GM12878 (cell line): ENCODE data around the gene CLEC20A. TPM values are rescaled to one million over a fixed set of nuclear protein-coding genes. Genes with fewer than 3 reads are reported as not detected.

Experiments used
- ATAC-seq: fragments of 200-7000 bp; cut with Tn5 transposase; 3 replicates; pipeline ENCODE4 v1.9.1; 2020; ENCODE audit warnings: mild to moderate bottlenecking, moderate library complexity
- BruUV-seq: library from RNA; stranded (reverse); fragments of 400-500 nt; replicated peaks from 2 replicates; lab custom pipeline; 2021; lab: Mats Ljungman, UMichigan
- CTCF ChIA-PET: fragments of 300-600 bp; sonication (Branson Sonifier 250); formaldehyde crosslinking; extraction: SDS; loops from one replicate; lab custom pipeline; 2021; ENCODE audit warnings: inconsistent platforms; lab: Yijun Ruan, JAX
- POLR2A ChIA-PET: fragments of 350-600 bp; formaldehyde crosslinking; extraction: SDS; loops from one replicate; lab custom pipeline; 2021; ENCODE audit warnings: inconsistent platforms; lab: Charles Lee
- RAD21 ChIA-PET: fragments of 300-600 bp; sonication (Branson Sonifier 250); formaldehyde crosslinking; loops from one replicate; lab custom pipeline; 2023; ENCODE audit warnings: antibody characterized with exemption; ENCODE audit not compliant: unreplicated experiment; lab: Charles Lee
- SMC1A ChIA-PET: fragments of 300-600 bp; sonication (Branson Sonifier 250); formaldehyde crosslinking; loops from one replicate; lab custom pipeline; 2023; ENCODE audit not compliant: unreplicated experiment, uncharacterized antibody; lab: Charles Lee
- DNase-seq: peaks from one replicate; pipeline ENCODE4 v3.0.0-alpha.2; 2011; ENCODE audit warnings: low read depth, low spot score
- FAIRE-seq: peaks from 3 replicates; lab custom pipeline; 2011; peaks lifted over from hg19 to GRCh38; lab: Jason Lieb, UNC
- H2AFZ ChIP-seq: 2 replicates; pipeline ENCODE4 v1.6.0; 2011; ENCODE audit warnings: low read depth, low read length, control low read depth; ENCODE audit not compliant: control insufficient read depth
- H3K27ac ChIP-seq: 2 replicates; pipeline ENCODE4 v1.5.1; 2011; ENCODE audit warnings: control low read depth; ENCODE audit not compliant: control insufficient read depth, insufficient read depth
- H3K27me3 ChIP-seq, 2 experiments: replicated peaks in 1 of 2; 2 replicates each; pipeline versions ENCODE4 v1.6.0 to v1.6.1; 2011; ENCODE audit warnings: low read length in 1 of 2; ENCODE audit not compliant: control insufficient read depth in 2 of 2, insufficient read depth in 2 of 2
- H3K36me3 ChIP-seq, 2 experiments: 2 replicates each; pipeline ENCODE4 v1.5.1; 2011; ENCODE audit warnings: low read length in 1 of 2; ENCODE audit not compliant: control insufficient read depth in 2 of 2, insufficient read depth in 2 of 2
- H3K4me1 ChIP-seq: 2 replicates; pipeline ENCODE4 v1.6.1; 2011; ENCODE audit warnings: mild to moderate bottlenecking, low read length, moderate library complexity, mixed read lengths; ENCODE audit not compliant: control insufficient read depth, insufficient read depth
- H3K4me2 ChIP-seq: 2 replicates; pipeline ENCODE4 v1.6.0; 2011; ENCODE audit warnings: control low read depth; ENCODE audit not compliant: control insufficient read depth, insufficient read depth
- H3K4me3 ChIP-seq: fragments of 200-600 bp; sonication (generic); 2 replicates; pipeline ENCODE4 v1.5.1; 2016
- H3K79me2 ChIP-seq: 2 replicates; pipeline ENCODE4 v1.6.0; 2011; ENCODE audit warnings: low read length; ENCODE audit not compliant: control insufficient read depth, insufficient read depth
- H3K9ac ChIP-seq: 2 replicates; pipeline ENCODE4 v1.8.0; 2011; ENCODE audit warnings: low read length, control low read depth, mixed read lengths; ENCODE audit not compliant: control insufficient read depth, insufficient read depth
- H3K9me3 ChIP-seq: replicated peaks from 3 replicates; pipeline ENCODE4 v1.5.1; 2011; ENCODE audit warnings: mild to moderate bottlenecking, low read length; ENCODE audit not compliant: control insufficient read depth, insufficient read depth
- H4K20me1 ChIP-seq: 2 replicates; pipeline ENCODE4 v1.6.0; 2011; ENCODE audit not compliant: control insufficient read depth, insufficient read depth
- CBFB ChIP-seq: IDR thresholded peaks from 2 replicates; pipeline ENCODE4 v1.6.1; 2016; ENCODE audit warnings: antibody characterized with exemption, low read depth
- EP300 ChIP-seq, 2 experiments: fragments of 150-350 bp in 1 of 2; IDR thresholded peaks; 2 replicates each; pipeline ENCODE4 v1.6.1; 2011 to 2012; ENCODE audit warnings: low read depth in 2 of 2, low read length in 2 of 2, borderline replicate concordance in 1 of 2, improper control_type of control experiment in 1 of 2, inconsistent platforms in 1 of 2; ENCODE audit not compliant: control insufficient read depth in 1 of 2
- FOXM1 ChIP-seq: IDR thresholded peaks from 2 replicates; pipeline ENCODE4 v1.6.1; 2012; ENCODE audit warnings: low read depth, mild to moderate bottlenecking, inconsistent platforms, low read length, moderate library complexity
- HDGF ChIP-seq: fragments of 450-650 bp; IDR thresholded peaks from 2 replicates; pipeline ENCODE4 v1.6.1; 2016; ENCODE audit warnings: antibody characterized with exemption
- KLF5 ChIP-seq: fragments of 450-650 bp; IDR thresholded peaks from 2 replicates; pipeline ENCODE4 v1.6.1; 2014; ENCODE audit warnings: mild to moderate bottlenecking; ENCODE audit not compliant: partially characterized antibody
- SMARCA5 ChIP-seq: fragments of 450-650 bp; IDR thresholded peaks from 2 replicates; pipeline ENCODE4 v1.6.1; 2017; ENCODE audit warnings: mild to moderate bottlenecking
- SUZ12 ChIP-seq: fragments of 200-600 bp; sonication (generic); IDR thresholded peaks from one replicate; pipeline ENCODE4 v1.6.1; 2018; ENCODE audit warnings: antibody characterized with exemption, mild to moderate bottlenecking; ENCODE audit not compliant: unreplicated experiment
- TAF1 ChIP-seq: IDR thresholded peaks from 2 replicates; pipeline ENCODE4 v1.6.1; 2011; ENCODE audit warnings: mild to moderate bottlenecking, low read depth, low read length, borderline replicate concordance
- ZNF217 ChIP-seq: fragments of 450-650 bp; IDR thresholded peaks from 2 replicates; pipeline ENCODE4 v1.6.1; 2017; ENCODE audit warnings: antibody characterized with exemption, mild to moderate bottlenecking
- ZSCAN29 ChIP-seq: fragments of 450-650 bp; IDR thresholded peaks from 2 replicates; pipeline ENCODE4 v1.6.1; 2017; ENCODE audit warnings: mild to moderate bottlenecking, moderate library complexity
- WGBS: methylation state at CpG from one replicate; pipeline ENCODE4 v1.1.6; 2016; ENCODE audit warnings: low lambda C conversion rate; ENCODE audit not compliant: insufficient replicate concordance, insufficient coverage; ENCODE audit errors: missing lambda C conversion rate; 5-methylcytosine and 5-hydroxymethylcytosine counted together
- in situ Hi-C: fragments of 300-500 bp; cut with MboI; formaldehyde crosslinking; loops from 9 replicates; pipeline ENCODE4 v1.14.3; 2018; ENCODE audit warnings: mixed read lengths
- intact Hi-C: fragments of 100-400 bp; cut with micrococcal nuclease; formaldehyde crosslinking; loops from one replicate; pipeline ENCODE4 v1.14.2; 2022; ENCODE audit not compliant: unreplicated experiment
- polyA plus RNA-seq, 11 experiments: library from polyadenylated mRNA; depleted of rRNA in 4 of 11; unstranded in 6 of 11; stranded (reverse) in 5 of 11; fragments of >200 nt; fragmentation: Nextera tagmentation in 4 of 11; fragmentation: Illumina TruSeq in 1 of 11; extraction: Ambion mirVana in 4 of 11; extraction: Trizol in 1 of 11; gene quantifications; 1 replicate in 1 of 11; 2 replicates in 10 of 11; pipeline versions ENCODE4 v1.2.1 to v1.2.3, GENCODE V29; 2011 to 2016; ENCODE audit warnings: inconsistent platforms in 2 of 11, missing spikeins in 2 of 11, low read depth in 1 of 11
- total RNA-seq, 4 experiments: library from RNA; depleted of rRNA in 3 of 4; stranded (reverse); fragments of >200 nt in 3 of 4; fragmentation: Illumina TruSeq in 1 of 4; extraction: Trizol in 1 of 4; gene quantifications; 2 replicates each; pipeline versions ENCODE4 v1.2.1 to v1.2.3, GENCODE V29; 2013 to 2021
- TF ChIP-seq, protein P1 (sequence below), 3 experiments: IDR thresholded peaks in 2 of 3; conservative IDR thresholded peaks in 1 of 3; 2 replicates each; pipeline ENCODE4 v1.5.1; 2011; ENCODE audit warnings: low read depth in 3 of 3, low read length in 3 of 3, mild to moderate bottlenecking in 3 of 3, control low read depth in 2 of 3, moderate library complexity in 2 of 3, inconsistent platforms in 1 of 3, mixed read lengths in 1 of 3; ENCODE audit not compliant: control insufficient read depth in 2 of 3, insufficient read depth in 1 of 3; ENCODE audit errors: extremely low read depth in 1 of 3

Gene CLEC20A
- total and polyA plus RNA-seq, 10 of the 15 experiments (the other 5 are each of a cell fraction or from before 2014, with no cell fraction given) = not detected

DNA sequence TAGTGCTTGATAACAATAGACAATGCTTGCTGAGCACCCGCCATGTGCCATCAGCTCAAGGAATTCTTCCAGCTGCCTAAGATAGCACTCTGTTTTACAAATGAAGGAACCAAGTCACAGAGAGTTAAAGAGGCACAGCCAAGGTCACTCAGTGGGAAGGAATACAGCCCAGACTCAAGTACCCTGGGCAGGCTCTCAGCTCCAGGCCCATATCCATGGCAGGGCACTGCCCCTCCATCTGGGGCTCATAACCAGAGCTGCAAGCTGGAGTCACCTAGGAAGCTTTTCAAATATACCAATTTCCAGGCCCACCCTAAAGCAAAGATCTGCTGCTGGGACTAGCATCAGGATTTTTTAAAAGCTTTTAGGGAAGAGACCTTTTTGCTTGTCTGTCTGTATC lies 1.6 kb downstream of the CLEC20A start (continued):
- TF ChIP-seq, protein P1, sequence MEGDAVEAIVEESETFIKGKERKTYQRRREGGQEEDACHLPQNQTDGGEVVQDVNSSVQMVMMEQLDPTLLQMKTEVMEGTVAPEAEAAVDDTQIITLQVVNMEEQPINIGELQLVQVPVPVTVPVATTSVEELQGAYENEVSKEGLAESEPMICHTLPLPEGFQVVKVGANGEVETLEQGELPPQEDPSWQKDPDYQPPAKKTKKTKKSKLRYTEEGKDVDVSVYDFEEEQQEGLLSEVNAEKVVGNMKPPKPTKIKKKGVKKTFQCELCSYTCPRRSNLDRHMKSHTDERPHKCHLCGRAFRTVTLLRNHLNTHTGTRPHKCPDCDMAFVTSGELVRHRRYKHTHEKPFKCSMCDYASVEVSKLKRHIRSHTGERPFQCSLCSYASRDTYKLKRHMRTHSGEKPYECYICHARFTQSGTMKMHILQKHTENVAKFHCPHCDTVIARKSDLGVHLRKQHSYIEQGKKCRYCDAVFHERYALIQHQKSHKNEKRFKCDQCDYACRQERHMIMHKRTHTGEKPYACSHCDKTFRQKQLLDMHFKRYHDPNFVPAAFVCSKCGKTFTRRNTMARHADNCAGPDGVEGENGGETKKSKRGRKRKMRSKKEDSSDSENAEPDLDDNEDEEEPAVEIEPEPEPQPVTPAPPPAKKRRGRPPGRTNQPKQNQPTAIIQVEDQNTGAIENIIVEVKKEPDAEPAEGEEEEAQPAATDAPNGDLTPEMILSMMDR (IDR thresholded peaks at IDR 0.05 in 2 of 3, conservative IDR thresholded peaks at IDR 0.05 in 1 of 3; ENCODE audit: control insufficient read depth in 2 of 3, extremely low read depth in 1 of 3, insufficient read depth in 1 of 3, low read depth in 3 of 3, low read length in 3 of 3) = no peak
- no peak for TF ChIP-seq ZSCAN29
- no peak for TF ChIP-seq TAF1

DNA sequence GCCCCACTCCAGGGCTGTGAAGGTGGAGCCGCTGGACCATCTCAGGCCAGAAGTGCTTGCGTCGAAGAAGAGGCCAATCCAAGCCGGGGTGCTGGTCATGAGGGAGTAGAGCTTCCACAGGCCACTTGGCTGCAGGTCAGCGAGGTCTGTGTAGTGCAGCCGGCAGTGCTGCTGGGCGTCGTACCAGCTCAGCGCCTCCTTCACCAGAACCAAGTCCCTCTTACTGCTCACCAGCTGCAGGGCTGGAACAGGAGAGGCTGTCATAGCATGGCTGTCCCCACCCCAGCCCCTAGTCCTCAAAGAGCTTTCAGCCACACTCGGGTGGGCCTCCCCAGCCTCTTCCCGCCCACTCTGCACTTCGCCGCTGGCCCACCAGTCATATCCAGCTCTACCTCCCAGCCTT lies 2.2 kb downstream of the CLEC20A start:
- WGBS = 43% methylated on average over 13 of the region's 13 CpGs
- no peaks in the 10 kb centered on the region for H3K27me3 ChIP-seq
- intact Hi-C loops (no loop called here), in situ Hi-C loops (no loop called here)
- ChIA-PET CTCF (interaction anchor here (1.1 to 1.4 kb wide), 2 partner anchors 11 to 184 kb away, joined by 3 to 4 read pairs; no protein-coding TSS in a partner anchor), SMC1A (interaction anchor here (0.9 kb wide), 1 partner anchor 536 kb away, joined by 3 read pairs; no protein-coding TSS in a partner anchor), POLR2A (no interaction called here), RAD21 (no interaction called here)
- no peak overlapping the region for H3K4me2 ChIP-seq
- H3K9ac ChIP-seq = no peak overlapping the region
- DNase-seq (no peak), FAIRE-seq (no peak), ATAC-seq (no peak)
- H3K4me3 ChIP-seq = no peak overlapping the region
- H2AFZ ChIP-seq = no peak overlapping the region
- TF ChIP-seq FOXM1 = no peak
- TF ChIP-seq SMARCA5 = no peak
- TF ChIP-seq HDGF = no peak
- no peak for TF ChIP-seq KLF5
- no peak for TF ChIP-seq SUZ12
- no peak for TF ChIP-seq ZNF217
- TF ChIP-seq CBFB = no peak
- TF ChIP-seq EP300 (IDR thresholded peaks at IDR 0.05; ENCODE audit: borderline replicate concordance in 1 of 2, control insufficient read depth in 1 of 2, low read depth in 2 of 2, low read length in 2 of 2) = no peak
- no peaks in the 10 kb centered on the region for H3K36me3 ChIP-seq
- no peak overlapping the region for H3K27ac ChIP-seq
- no peaks in the 10 kb centered on the region for H4K20me1 ChIP-seq
- no peaks in the 10 kb centered on the region for H3K4me1 ChIP-seq
- no peaks in the 10 kb centered on the region for H3K9me3 ChIP-seq
- H3K79me2 ChIP-seq = no peaks in the 10 kb centered on the region
- no TSS peak for BruUV-seq
